ENCODE results near the gene ABCA10.
"Not testable (repeated sequence)": the region's sequence is repeated elsewhere in the genome, so short reads cannot be mapped to it uniquely, and the experiment has no call there.

ABCA10 gene

GRCh38 chr17:69188064-69188463 is 40.6 kb downstream of the ABCA10 start:
- H3K9me3 ChIP-seq (ENCODE audit: control insufficient read depth, low read depth, low read length), result no peaks in the 10 kb centered on the region
- H3K4me1 ChIP-seq (ENCODE audit: control insufficient read depth, low read depth, low read length), result no peaks in the 10 kb centered on the region
- H3K36me3 ChIP-seq (ENCODE audit: control insufficient read depth, low read depth, low read length), result no peaks in the 10 kb centered on the region
- H3K9ac ChIP-seq (ENCODE audit: low read length), result no peak overlapping the region
- H3K4me3 ChIP-seq (ENCODE audit: low read length), result no peak overlapping the region
- H3K27ac ChIP-seq (ENCODE audit: low read length), result no peak overlapping the region
- H3K27me3 ChIP-seq (ENCODE audit: control insufficient read depth, insufficient read depth, low read length), result no peaks in the 10 kb centered on the region

- Histone ChIP-seq H3K9ac (ENCODE audit: low read length) (no peak overlapping the region), H3K9me3 (ENCODE audit: control insufficient read depth, low read depth, low read length) (no peaks in the 10 kb centered on the region), H3K27me3 (ENCODE audit: control insufficient read depth, insufficient read depth, low read length) (no peaks in the 10 kb centered on the region), H3K4me3 (ENCODE audit: low read length) (no peak overlapping the region), H3K27ac (ENCODE audit: low read length) (no peak overlapping the region), H3K4me1 (ENCODE audit: control insufficient read depth, low read depth, low read length) (no peaks in the 10 kb centered on the region), H3K36me3 (ENCODE audit: control insufficient read depth, low read depth, low read length) (no peaks in the 10 kb centered on the region)
Measured at GRCh38 chr17:69187294-69187693, 41.3 kb downstream of the ABCA10 start.

- Histone ChIP-seq H3K27me3 (ENCODE audit: control insufficient read depth, insufficient read depth, low read length) (no peaks in the 10 kb centered on the region), H3K4me3 (ENCODE audit: low read length) (no peak overlapping the region), H3K9ac (ENCODE audit: low read length) (no peak overlapping the region), H3K36me3 (ENCODE audit: control insufficient read depth, low read depth, low read length) (no peaks in the 10 kb centered on the region), H3K9me3 (ENCODE audit: control insufficient read depth, low read depth, low read length) (no peaks in the 10 kb centered on the region), H3K27ac (ENCODE audit: low read length) (no peak overlapping the region), H3K4me1 (ENCODE audit: control insufficient read depth, low read depth, low read length) (no peaks in the 10 kb centered on the region)
Measured at GRCh38 chr17:69179227-69179952, 49.2 kb downstream of the ABCA10 start.

GRCh38 chr17:69176457-69176795 is 52.2 kb downstream of the ABCA10 start:
- no peaks in the 10 kb centered on the region for H3K9me3 ChIP-seq (ENCODE audit: control insufficient read depth, low read depth, low read length)
- no peaks in the 10 kb centered on the region for H3K4me1 ChIP-seq (ENCODE audit: control insufficient read depth, low read depth, low read length)
- H3K4me3 ChIP-seq (ENCODE audit: low read length), result no peak overlapping the region
- H3K27me3 ChIP-seq (ENCODE audit: control insufficient read depth, insufficient read depth, low read length), result no peaks in the 10 kb centered on the region
- no peaks in the 10 kb centered on the region for H3K36me3 ChIP-seq (ENCODE audit: control insufficient read depth, low read depth, low read length)
- no peak overlapping the region for H3K27ac ChIP-seq (ENCODE audit: low read length)
- no peak overlapping the region for H3K9ac ChIP-seq (ENCODE audit: low read length)

GRCh38 chr17:69175625-69176456 is 52.8 kb downstream of the ABCA10 start:
- no peaks in the 10 kb centered on the region for H3K27me3 ChIP-seq (ENCODE audit: control insufficient read depth, insufficient read depth, low read length)
- no peaks in the 10 kb centered on the region for H3K36me3 ChIP-seq (ENCODE audit: control insufficient read depth, low read depth, low read length)
- H3K9me3 ChIP-seq (ENCODE audit: control insufficient read depth, low read depth, low read length), result no peaks in the 10 kb centered on the region
- H3K9ac ChIP-seq (ENCODE audit: low read length), result no peak overlapping the region
- no peak overlapping the region for H3K4me3 ChIP-seq (ENCODE audit: low read length)
- H3K27ac ChIP-seq (ENCODE audit: low read length), result no peak overlapping the region
- H3K4me1 ChIP-seq (ENCODE audit: control insufficient read depth, low read depth, low read length), result no peaks in the 10 kb centered on the region

- Histone ChIP-seq H3K36me3 (ENCODE audit: control insufficient read depth, low read depth, low read length) (no peaks in the 10 kb centered on the region), H3K27me3 (ENCODE audit: control insufficient read depth, insufficient read depth, low read length) (no peaks in the 10 kb centered on the region), H3K9ac (ENCODE audit: low read length) (no peak overlapping the region), H3K4me3 (ENCODE audit: low read length) (no peak overlapping the region), H3K4me1 (ENCODE audit: control insufficient read depth, low read depth, low read length) (no peaks in the 10 kb centered on the region), H3K27ac (ENCODE audit: low read length) (no peak overlapping the region), H3K9me3 (ENCODE audit: control insufficient read depth, low read depth, low read length) (no peaks in the 10 kb centered on the region)
Measured at GRCh38 chr17:69175262-69175624, 53.4 kb downstream of the ABCA10 start.

- no peaks in the 10 kb centered on the region for H3K27me3 ChIP-seq (ENCODE audit: control insufficient read depth, insufficient read depth, low read length)
- no peak overlapping the region for H3K27ac ChIP-seq (ENCODE audit: low read length)
- no peak overlapping the region for H3K4me3 ChIP-seq (ENCODE audit: low read length)
- H3K36me3 ChIP-seq (ENCODE audit: control insufficient read depth, low read depth, low read length), result no peaks in the 10 kb centered on the region
- H3K9ac ChIP-seq (ENCODE audit: low read length), result no peak overlapping the region
- H3K4me1 ChIP-seq (ENCODE audit: control insufficient read depth, low read depth, low read length), result no peaks in the 10 kb centered on the region
- H3K9me3 ChIP-seq (ENCODE audit: control insufficient read depth, low read depth, low read length), result no peaks in the 10 kb centered on the region
Measured at GRCh38 chr17:69173118-69173517, 55.5 kb downstream of the ABCA10 start.

- Histone ChIP-seq H3K27me3 (ENCODE audit: control insufficient read depth, insufficient read depth, low read length) (no peaks in the 10 kb centered on the region), H3K27ac (ENCODE audit: low read length) (no peak overlapping the region), H3K36me3 (ENCODE audit: control insufficient read depth, low read depth, low read length) (no peaks in the 10 kb centered on the region), H3K9me3 (ENCODE audit: control insufficient read depth, low read depth, low read length) (no peaks in the 10 kb centered on the region), H3K4me3 (ENCODE audit: low read length) (no peak overlapping the region), H3K9ac (ENCODE audit: low read length) (no peak overlapping the region), H3K4me1 (ENCODE audit: control insufficient read depth, low read depth, low read length) (no peaks in the 10 kb centered on the region)
Measured at GRCh38 chr17:69170377-69170776, 58.2 kb downstream of the ABCA10 start.

- not testable (repeated sequence) for H3K9me3 ChIP-seq (ENCODE audit: control insufficient read depth, low read depth, low read length); H3K36me3 ChIP-seq (ENCODE audit: control insufficient read depth, low read depth, low read length); H3K9ac ChIP-seq (ENCODE audit: low read length); H3K4me3 ChIP-seq (ENCODE audit: low read length); H3K4me1 ChIP-seq (ENCODE audit: control insufficient read depth, low read depth, low read length); H3K27ac ChIP-seq (ENCODE audit: low read length); H3K27me3 ChIP-seq (ENCODE audit: control insufficient read depth, insufficient read depth, low read length)
Measured at GRCh38 chr17:69168642-69169041, 60.0 kb downstream of the ABCA10 start.

- Histone ChIP-seq H3K27ac (ENCODE audit: low read length) (no peak overlapping the region), H3K4me1 (ENCODE audit: control insufficient read depth, low read depth, low read length) (no peaks in the 10 kb centered on the region), H3K27me3 (ENCODE audit: control insufficient read depth, insufficient read depth, low read length) (no peaks in the 10 kb centered on the region), H3K9me3 (ENCODE audit: control insufficient read depth, low read depth, low read length) (no peaks in the 10 kb centered on the region), H3K4me3 (ENCODE audit: low read length) (no peak overlapping the region), H3K9ac (ENCODE audit: low read length) (no peak overlapping the region), H3K36me3 (ENCODE audit: control insufficient read depth, low read depth, low read length) (no peaks in the 10 kb centered on the region)
Measured at GRCh38 chr17:69166957-69167356, 61.7 kb downstream of the ABCA10 start.

GRCh38 chr17:69164206-69164605 is 64.4 kb downstream of the ABCA10 start:
- Histone ChIP-seq H3K36me3 (ENCODE audit: control insufficient read depth, low read depth, low read length) (no peaks in the 10 kb centered on the region), H3K27me3 (ENCODE audit: control insufficient read depth, insufficient read depth, low read length) (no peaks in the 10 kb centered on the region), H3K9me3 (ENCODE audit: control insufficient read depth, low read depth, low read length) (no peaks in the 10 kb centered on the region), H3K9ac (ENCODE audit: low read length) (no peak overlapping the region), H3K4me1 (ENCODE audit: control insufficient read depth, low read depth, low read length) (no peaks in the 10 kb centered on the region), H3K27ac (ENCODE audit: low read length) (no peak overlapping the region), H3K4me3 (ENCODE audit: low read length) (no peak overlapping the region)

- H3K4me1 ChIP-seq (ENCODE audit: control insufficient read depth, low read depth, low read length), result no peaks in the 10 kb centered on the region
- no peak overlapping the region for H3K27ac ChIP-seq (ENCODE audit: low read length)
- no peak overlapping the region for H3K9ac ChIP-seq (ENCODE audit: low read length)
- H3K36me3 ChIP-seq (ENCODE audit: control insufficient read depth, low read depth, low read length), result no peaks in the 10 kb centered on the region
- no peaks in the 10 kb centered on the region for H3K27me3 ChIP-seq (ENCODE audit: control insufficient read depth, insufficient read depth, low read length)
- no peak overlapping the region for H3K4me3 ChIP-seq (ENCODE audit: low read length)
- H3K9me3 ChIP-seq (ENCODE audit: control insufficient read depth, low read depth, low read length), result no peaks in the 10 kb centered on the region
Measured at GRCh38 chr17:69159418-69159817, 69.2 kb downstream of the ABCA10 start.
